ENCODE measurements around the gene CCL19.
"Not testable (repeated sequence)": the region's sequence is repeated elsewhere in the genome, so short reads cannot be mapped to it uniquely, and the experiment has no call there.

Gene CCL19

GRCh38 chr9:34690983-34691935, at the start of gene CCL19:
Gene CCL19 (minus strand): TSS chr9:34691276. CDS start chr9:34691139, 137 bp downstream.
- DNase-seq: no peak

- not testable (repeated sequence) for DNase-seq
Observed at GRCh38 chr9:34740176-34740575, 49.1 kb upstream of the CCL19 start.

- no peak for DNase-seq
Observed at GRCh38 chr9:34737677-34738260, 46.7 kb upstream of the CCL19 start.

- DNase-seq: no peak
Observed at GRCh38 chr9:34734720-34735119, 43.6 kb upstream of the CCL19 start.

- DNase-seq: no peak
Observed at GRCh38 chr9:34732886-34733285, 41.8 kb upstream of the CCL19 start.

- DNase-seq: no peak
Observed at GRCh38 chr9:34732478-34732877, 41.4 kb upstream of the CCL19 start.

- DNase-seq: no peak
Observed at GRCh38 chr9:34723141-34723540, 32.1 kb upstream of the CCL19 start.

- DNase-seq: not testable (repeated sequence)
Observed at GRCh38 chr9:34719769-34720025, 28.6 kb upstream of the CCL19 start.

GRCh38 chr9:34719021-34719768, 28.1 kb upstream of the CCL19 start:
- DNase-seq: no peak

- no peak for DNase-seq
Observed at GRCh38 chr9:34717996-34718614, 27.0 kb upstream of the CCL19 start.

- DNase-seq: no peak
Observed at GRCh38 chr9:34716711-34717110, 25.6 kb upstream of the CCL19 start.

- no peak for DNase-seq
Observed at GRCh38 chr9:34715639-34716215, 24.7 kb upstream of the CCL19 start.

GRCh38 chr9:34714007-34714406, 22.9 kb upstream of the CCL19 start:
- no peak for DNase-seq

- DNase-seq: no peak
Observed at GRCh38 chr9:34712140-34712539, 21.1 kb upstream of the CCL19 start.

GRCh38 chr9:34710023-34710422, 18.9 kb upstream of the CCL19 start, which contains the start of gene CCL21:
Gene CCL21 (minus strand): TSS chr9:34710136. CDS start chr9:34710066, 70 bp downstream.
- DNase-seq: no peak

- DNase-seq: no peak
Observed at GRCh38 chr9:34709196-34709978, 18.3 kb upstream of the CCL19 start.

- DNase-seq: no peak
Observed at GRCh38 chr9:34707130-34707529, 16.1 kb upstream of the CCL19 start.

- DNase-seq: peak; percentile 11
Observed at GRCh38 chr9:34701769-34702736, 11.0 kb upstream of the CCL19 start.

GRCh38 chr9:34701023-34701768, 10.1 kb upstream of the CCL19 start:
- no peak for DNase-seq

GRCh38 chr9:34694811-34695210, 3.7 kb upstream of the CCL19 start:
- no peak for DNase-seq

All from NCI-H1048 (cell line).